ENCODE data around the gene BIN1.

- no peak for TF ChIP-seq CTCF (IDR thresholded peaks at IDR 0.05; ENCODE audit: low read depth, low read length)
- no peak for TF ChIP-seq EZH2phosphoT487 (IDR thresholded peaks at IDR 0.05; ENCODE audit: low read depth)
Observed at GRCh38 chr2:127107622-127107999, 657 bp upstream of the BIN1 start.
